Mesenchymal stem cell (in vitro differentiated cells and primary cell): ENCODE measurements around the gene TSEN54.

ENCODE experiments used
- DNase-seq: peaks from one replicate; pipeline ENCODE4 v3.0.0-alpha.2; 2013
- H2AFZ ChIP-seq: one replicate; pipeline ENCODE4 v1.6.1; 2013; ENCODE audit warnings: low read depth, mild to moderate bottlenecking, control low read depth, inconsistent platforms, low read length, moderate library complexity
- H2AK5ac ChIP-seq: 2 replicates; pipeline ENCODE4 v1.6.1; 2013; ENCODE audit warnings: low read length, moderate library complexity, mild to moderate bottlenecking, inconsistent platforms; ENCODE audit not compliant: severe bottlenecking
- H2BK120ac ChIP-seq: one replicate; pipeline ENCODE4 v1.6.1; 2013; ENCODE audit warnings: low read depth, mild to moderate bottlenecking, inconsistent platforms, low read length, moderate library complexity
- H2BK12ac ChIP-seq, 2 experiments: one replicate each; pipeline ENCODE4 v1.6.1; 2013; ENCODE audit warnings: inconsistent platforms in 2 of 2, low read length in 2 of 2, mild to moderate bottlenecking in 2 of 2, moderate library complexity in 2 of 2, control low read depth in 1 of 2
- H2BK15ac ChIP-seq: one replicate; pipeline ENCODE4 v1.6.1; 2013; ENCODE audit warnings: mild to moderate bottlenecking, low read depth, inconsistent platforms; ENCODE audit not compliant: poor library complexity, severe bottlenecking
- H2BK5ac ChIP-seq: 2 replicates; pipeline ENCODE4 v1.6.1; 2013; ENCODE audit warnings: low read depth, mild to moderate bottlenecking, low read length, control low read depth, inconsistent platforms; ENCODE audit not compliant: poor library complexity, severe bottlenecking
- H3K14ac ChIP-seq, 2 experiments: one replicate each; pipeline ENCODE4 v1.6.1; 2013; ENCODE audit warnings: inconsistent platforms in 2 of 2, low read length in 2 of 2, control low read depth in 1 of 2, mild to moderate bottlenecking in 1 of 2, moderate library complexity in 1 of 2
- H3K18ac ChIP-seq, 2 experiments: one replicate each; pipeline ENCODE4 v1.6.1; 2013; ENCODE audit warnings: inconsistent platforms in 2 of 2, low read length in 2 of 2, control low read depth in 1 of 2, low read depth in 1 of 2, mild to moderate bottlenecking in 1 of 2
- H3K23ac ChIP-seq, 2 experiments: one replicate each; pipeline ENCODE4 v1.6.1; 2013; ENCODE audit warnings: inconsistent platforms in 2 of 2, low read length in 2 of 2, mild to moderate bottlenecking in 2 of 2, moderate library complexity in 2 of 2, control low read depth in 1 of 2
- H3K27ac ChIP-seq: 2 replicates; pipeline ENCODE4 v1.5.1; 2013; ENCODE audit warnings: mild to moderate bottlenecking, moderate library complexity, low read length, control low read depth, inconsistent platforms; ENCODE audit not compliant: poor library complexity, severe bottlenecking
- H3K27me3 ChIP-seq, 2 experiments: 2 replicates each; pipeline versions ENCODE4 v1.6.1 to v1.7.0; 2013; ENCODE audit warnings: low read length in 2 of 2, mild to moderate bottlenecking in 2 of 2, moderate library complexity in 2 of 2, control low read depth in 1 of 2, inconsistent platforms in 1 of 2; ENCODE audit not compliant: control insufficient read depth in 1 of 2, insufficient read depth in 1 of 2
- H3K36me3 ChIP-seq, 2 experiments: 2 replicates each; pipeline versions ENCODE4 v1.6.1 to v1.7.0; 2013; ENCODE audit warnings: low read length in 2 of 2, control low read depth in 1 of 2, inconsistent platforms in 1 of 2, low read depth in 1 of 2, mild to moderate bottlenecking in 1 of 2; ENCODE audit not compliant: insufficient read depth in 2 of 2, control insufficient read depth in 1 of 2
- H3K4ac ChIP-seq, 2 experiments: one replicate each; pipeline ENCODE4 v1.6.1; 2013; ENCODE audit warnings: inconsistent platforms in 2 of 2, low read length in 2 of 2, mild to moderate bottlenecking in 2 of 2, moderate library complexity in 2 of 2, control low read depth in 1 of 2, low read depth in 1 of 2
- H3K4me1 ChIP-seq: 2 replicates; pipeline ENCODE4 v1.6.1; 2013; ENCODE audit warnings: low read depth, low read length, control low read depth; ENCODE audit not compliant: control insufficient read depth, insufficient read depth
- H3K4me2 ChIP-seq: 2 replicates; pipeline ENCODE4 v1.6.1; 2013; ENCODE audit warnings: low read length, mild to moderate bottlenecking, inconsistent platforms; ENCODE audit not compliant: poor library complexity, severe bottlenecking
- H3K4me3 ChIP-seq, 2 experiments: 2 replicates each; pipeline versions ENCODE4 v1.5.1 to v1.7.0; 2013; ENCODE audit warnings: low read length in 2 of 2, mild to moderate bottlenecking in 2 of 2, control low read depth in 1 of 2, low read depth in 1 of 2; ENCODE audit not compliant: insufficient read depth in 1 of 2
- H3K79me1 ChIP-seq: replicated peaks from 2 replicates; pipeline ENCODE4 v1.6.1; 2013; ENCODE audit warnings: mild to moderate bottlenecking, control low read depth, low read length, inconsistent platforms; ENCODE audit not compliant: poor library complexity, severe bottlenecking
- H3K9ac ChIP-seq: 2 replicates; pipeline ENCODE4 v1.7.0; 2013; ENCODE audit warnings: mild to moderate bottlenecking, low read length, moderate library complexity
- H3K9me3 ChIP-seq: 2 replicates; pipeline ENCODE4 v1.7.0; 2013; ENCODE audit warnings: mild to moderate bottlenecking, low read length; ENCODE audit not compliant: control insufficient read depth
- H4K8ac ChIP-seq: one replicate; pipeline ENCODE4 v1.6.1; 2013; ENCODE audit warnings: inconsistent platforms, mild to moderate bottlenecking, low read length, moderate library complexity
- H4K91ac ChIP-seq: one replicate; pipeline ENCODE4 v1.6.1; 2013; ENCODE audit warnings: mild to moderate bottlenecking, low read length, inconsistent platforms
- WGBS: methylation state at CpG from one replicate; pipeline ENCODE4 v1.1.7; 2013; ENCODE audit warnings: mixed read lengths; 5-methylcytosine and 5-hydroxymethylcytosine counted together

The TSEN54 gene

DNA sequence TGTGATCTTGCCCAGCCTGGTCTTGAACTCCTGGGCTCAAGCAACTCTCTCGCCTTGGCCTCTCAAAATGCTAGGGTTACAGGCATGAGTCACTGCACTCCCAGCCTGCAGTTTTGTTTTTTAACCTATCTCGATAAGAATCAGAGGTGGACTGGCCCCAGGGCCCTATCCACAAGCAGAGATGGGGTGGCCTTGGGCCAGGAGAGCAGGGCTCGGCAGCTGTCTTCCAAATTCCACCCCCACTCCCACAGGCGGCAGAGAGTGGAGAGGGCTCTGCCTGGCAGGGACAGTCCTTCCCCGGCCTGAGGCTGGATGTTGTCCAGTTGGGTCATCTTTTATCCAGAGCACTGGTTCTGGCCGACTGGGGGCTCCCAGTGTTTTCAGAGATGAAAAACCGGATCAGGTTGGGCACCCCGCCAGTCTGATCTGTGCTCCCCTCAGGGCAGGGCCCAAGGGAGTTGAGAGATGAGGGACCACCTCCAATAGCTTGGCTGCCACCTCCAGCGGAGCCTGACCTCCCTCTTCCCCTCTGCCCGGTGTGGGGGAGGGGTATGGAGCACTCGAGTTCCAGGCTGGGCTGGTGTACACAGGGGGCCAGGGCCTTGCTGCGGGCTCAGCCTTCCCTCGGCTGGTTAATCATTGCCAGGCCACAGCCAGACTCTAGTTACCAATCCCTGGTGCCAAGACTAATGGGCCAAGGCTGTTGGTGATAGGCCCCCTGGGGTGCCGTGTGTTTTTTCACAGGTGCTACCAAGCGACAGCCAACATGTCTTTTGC is 40.9 kb downstream of the TSEN54 start:
- Histone ChIP-seq H2BK5ac (no peak overlapping the region), H3K4ac (no peak overlapping the region), H3K23ac (no peak overlapping the region), H3K4me2 (peak overlapping the region; percentile 41), H3K9me3 (no peaks in the 10 kb centered on the region), H2AFZ (no peak overlapping the region), H2BK120ac (no peak overlapping the region), H2BK12ac (peak overlapping the region in 1 of 2 experiments; percentile 76), H3K36me3 (no peaks in the 10 kb centered on the region), H3K27me3 (peaks cover 0 to 4% of the 10 kb centered on the region in 2 experiments), H3K14ac (no peak overlapping the region), H3K4me3 (no peak overlapping the region), H2AK5ac (peak overlapping the region; percentile 21), H3K18ac (no peak overlapping the region), H2BK15ac (no peak overlapping the region), H3K9ac (no peak overlapping the region), H4K91ac (peak overlapping the region; percentile 11), H3K27ac (peak overlapping the region; percentile 73), H4K8ac (peak overlapping the region; percentile 43), H3K79me1 (no peaks in the 10 kb centered on the region), H3K4me1 (peaks cover 43% of the 10 kb centered on the region)
- 82% methylated on average over 15 of the region's 15 CpGs for WGBS
- DNase-seq: no peak

GRCh38 chr17:75557852-75558665 is 41.7 kb downstream of the TSEN54 start:
- Histone ChIP-seq H3K9me3 (no peaks in the 10 kb centered on the region), H3K18ac (no peak overlapping the region), H4K91ac (peak overlapping the region; percentile 11), H3K4me2 (no peak overlapping the region), H2BK5ac (no peak overlapping the region), H2BK12ac (no peak overlapping the region), H3K79me1 (no peaks in the 10 kb centered on the region), H3K23ac (no peak overlapping the region), H3K4ac (no peak overlapping the region), H2BK120ac (no peak overlapping the region), H4K8ac (peak overlapping the region; percentile 43), H3K36me3 (peaks cover 0 to 4% of the 10 kb centered on the region in 2 experiments), H3K4me3 (no peak overlapping the region), H2BK15ac (no peak overlapping the region), H2AK5ac (peak overlapping the region; percentile 33), H3K27me3 (peaks cover 0 to 7% of the 10 kb centered on the region in 2 experiments), H3K9ac (no peak overlapping the region), H3K27ac (peak overlapping the region; percentile 54), H3K14ac (no peak overlapping the region), H2AFZ (no peak overlapping the region), H3K4me1 (peaks cover 38% of the 10 kb centered on the region)
- 93% methylated on average over 18 of the region's 18 CpGs for WGBS
- DNase-seq: no peak

- no peak overlapping the region for H2BK5ac ChIP-seq
- H3K9me3 ChIP-seq: no peaks in the 10 kb centered on the region
- 91% methylated on average over 34 of the region's 38 CpGs for WGBS
- H4K8ac ChIP-seq: no peak overlapping the region
- DNase-seq: no peak
- H3K23ac ChIP-seq: no peak overlapping the region
- H2BK120ac ChIP-seq: no peak overlapping the region
- no peak overlapping the region for H2AFZ ChIP-seq
- no peak overlapping the region for H3K4ac ChIP-seq
- H3K27me3 ChIP-seq: peaks cover 0 to 10% of the 10 kb centered on the region in 2 experiments
- peaks cover 0 to 6% of the 10 kb centered on the region in 2 experiments for H3K36me3 ChIP-seq
- peak overlapping the region; percentile 10 for H2AK5ac ChIP-seq
- H3K14ac ChIP-seq: no peak overlapping the region
- H3K27ac ChIP-seq: no peak overlapping the region
- no peak overlapping the region for H3K18ac ChIP-seq
- H3K9ac ChIP-seq: no peak overlapping the region
- H3K4me2 ChIP-seq: no peak overlapping the region
- no peaks in the 10 kb centered on the region for H3K79me1 ChIP-seq
- no peak overlapping the region for H3K4me3 ChIP-seq
- no peak overlapping the region for H2BK12ac ChIP-seq
- no peak overlapping the region for H2BK15ac ChIP-seq
- peaks cover 33% of the 10 kb centered on the region for H3K4me1 ChIP-seq
- H4K91ac ChIP-seq: no peak overlapping the region
Observed at GRCh38 chr17:75558666-75559530, 42.6 kb downstream of the TSEN54 start.
